HG02678 (cell line): ENCODE measurements around the gene FOXP1.
"Not testable (repeated sequence)": the region's sequence is repeated elsewhere in the genome, so short reads cannot be mapped to it uniquely, and the experiment has no call there.

Source experiments
- ATAC-seq: cut with Tn5 transposase; IDR thresholded peaks from one replicate; pipeline ENCODE4 v1.9.1; 2021; ENCODE audit warnings: mild to moderate bottlenecking, moderate library complexity; ENCODE audit not compliant: unreplicated experiment

FOXP1 gene

DNA sequence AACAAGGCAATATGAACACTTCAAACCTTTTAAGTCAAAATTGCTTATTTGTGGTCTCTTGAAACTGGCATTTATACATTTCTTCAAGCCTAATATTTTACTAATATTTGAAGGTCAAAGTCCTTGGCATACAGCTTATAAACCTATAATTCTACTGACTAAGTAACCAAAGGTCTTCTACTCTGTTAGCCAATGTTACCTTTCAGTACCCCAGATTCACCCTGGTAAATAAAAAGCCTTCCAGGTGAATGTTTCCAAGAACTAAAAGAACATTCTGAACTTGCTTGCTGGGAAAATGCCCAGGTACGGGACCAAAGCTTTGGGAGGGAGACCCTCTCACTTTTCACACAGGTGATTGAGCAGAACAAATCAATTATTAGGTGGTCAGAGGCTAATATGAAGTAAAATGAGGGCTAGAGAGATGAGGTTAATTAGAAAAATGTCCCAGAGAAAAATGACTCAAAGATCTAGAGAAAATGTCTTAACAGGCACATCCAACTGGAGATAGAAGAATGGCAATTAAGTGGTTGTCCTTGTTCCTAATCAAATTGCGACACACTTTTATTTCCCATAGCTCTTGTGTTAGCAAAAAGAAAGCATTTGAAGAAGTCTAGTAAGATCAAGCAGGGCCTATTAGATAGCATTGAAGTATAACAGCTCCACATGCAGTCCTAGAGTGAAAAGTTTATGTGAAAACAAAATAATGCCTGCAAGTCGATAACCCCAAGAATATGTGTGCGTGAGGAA is 232.0 kb downstream of the FOXP1 start:
- ATAC-seq, result no peak

DNA sequence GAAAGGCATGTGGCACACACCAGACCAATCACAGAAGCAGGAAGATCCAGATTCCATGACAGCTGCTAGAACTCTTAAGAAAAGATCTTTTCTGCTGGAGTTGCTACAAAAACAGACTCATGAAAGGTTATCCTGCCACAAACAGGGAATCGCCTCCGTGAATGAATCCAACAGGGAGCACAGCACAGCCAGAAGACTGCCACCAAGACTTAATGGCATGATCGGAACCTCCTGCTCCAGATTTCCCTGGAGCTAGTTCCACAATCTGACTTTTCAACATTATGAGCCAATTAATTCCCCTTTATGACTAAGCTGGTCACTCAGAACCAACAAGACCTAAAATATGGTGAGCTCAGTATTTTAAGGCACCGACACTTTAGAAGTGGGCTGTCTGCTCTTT is 232.5 kb downstream of the FOXP1 start:
- ATAC-seq, result no peak

DNA sequence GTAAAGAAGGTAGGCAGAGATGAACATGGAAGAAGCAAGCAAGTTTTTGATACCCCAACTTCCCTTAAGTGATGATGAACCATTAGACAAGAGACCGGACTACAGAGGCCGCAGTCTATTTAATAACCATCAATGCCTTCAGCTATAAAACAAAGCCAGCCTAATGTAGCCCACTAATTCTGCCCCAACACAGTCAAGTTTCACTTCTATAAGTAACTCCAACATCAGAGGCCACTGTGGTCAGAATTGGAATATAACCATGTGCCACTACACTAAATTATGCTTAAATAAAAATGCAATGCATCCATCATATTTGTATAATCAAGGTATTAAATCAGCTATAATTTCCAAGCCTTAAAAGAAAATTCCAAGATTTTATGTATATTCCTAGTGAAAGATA is 234.7 kb downstream of the FOXP1 start:
- ATAC-seq, result no peak

DNA sequence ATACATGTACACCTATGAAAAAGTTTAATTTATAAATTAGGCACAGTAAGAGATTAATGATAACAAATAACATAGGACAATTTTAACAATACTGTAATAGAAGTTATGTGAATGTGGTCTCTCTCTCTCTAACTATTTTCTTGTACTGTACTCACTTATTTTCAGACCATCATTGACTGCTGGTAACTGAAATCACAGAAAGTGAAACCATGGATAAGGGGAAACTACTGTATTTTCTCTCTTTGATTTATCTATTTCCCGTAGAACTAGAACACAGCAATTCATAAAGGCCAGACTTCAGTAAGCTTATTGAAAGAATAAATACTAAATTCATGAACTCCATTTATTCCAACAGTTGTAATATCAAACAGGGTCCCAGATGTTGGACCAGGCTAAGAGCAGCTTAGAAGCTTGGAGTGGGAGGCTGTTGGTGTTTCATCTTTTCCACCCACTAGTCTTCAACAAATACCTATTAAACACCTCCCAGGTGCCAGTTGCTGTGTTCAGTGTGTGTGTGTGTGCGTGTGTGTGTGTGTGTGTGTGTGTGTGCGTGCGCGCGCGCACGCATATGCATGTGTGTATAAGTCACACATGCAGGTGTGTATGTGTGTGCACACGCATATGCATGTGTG is 235.4 kb downstream of the FOXP1 start:
- no peak for ATAC-seq

DNA sequence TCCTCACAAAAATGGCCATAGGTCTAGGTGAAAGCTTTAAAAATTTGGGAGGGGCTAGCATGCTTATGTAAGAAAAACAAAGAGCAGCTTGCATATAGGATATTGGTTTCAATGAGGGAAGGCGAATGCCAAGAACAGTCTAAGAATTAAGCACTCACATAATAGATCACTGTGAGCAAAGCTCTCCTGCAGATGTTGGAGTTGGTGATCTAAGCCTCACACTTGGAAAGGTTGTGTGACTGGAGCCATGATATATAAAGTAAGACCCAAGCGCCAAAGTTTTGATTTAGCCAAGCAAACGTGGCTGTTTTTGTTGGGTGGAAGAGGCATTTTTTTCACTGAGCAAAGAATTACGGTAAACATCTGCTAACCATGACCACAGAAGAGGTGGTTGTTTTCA is 237.5 kb downstream of the FOXP1 start:
- ATAC-seq, result no peak

DNA sequence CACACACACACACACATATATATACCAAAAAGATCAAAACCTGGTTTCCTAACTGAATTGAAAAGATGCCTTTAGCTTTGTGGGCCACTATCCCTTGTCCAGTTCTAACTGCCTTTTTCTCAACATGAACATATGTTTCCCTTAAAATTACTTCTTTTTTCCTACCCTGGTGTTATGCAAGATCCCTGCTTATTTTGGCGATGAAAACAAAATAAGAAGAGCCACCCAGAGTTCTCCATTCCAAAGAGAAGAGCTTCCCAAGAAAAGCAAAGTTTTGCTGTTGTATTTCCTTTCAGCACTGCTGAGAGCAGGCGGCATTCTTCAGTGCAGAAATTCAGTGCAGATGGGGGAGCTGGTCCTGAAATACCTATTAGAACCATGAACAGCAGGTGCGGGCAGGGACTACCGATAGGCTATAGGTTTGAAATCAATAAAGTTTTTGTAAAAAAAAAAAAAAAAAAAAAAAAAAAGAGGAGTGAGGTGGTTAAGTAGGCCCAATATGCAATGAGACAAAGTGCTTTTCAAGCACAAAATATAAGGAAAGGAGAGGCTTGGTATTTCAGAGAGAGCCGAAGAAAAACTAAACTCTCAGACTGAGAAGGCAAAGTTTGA is 238.0 kb downstream of the FOXP1 start:
- no peak for ATAC-seq

DNA sequence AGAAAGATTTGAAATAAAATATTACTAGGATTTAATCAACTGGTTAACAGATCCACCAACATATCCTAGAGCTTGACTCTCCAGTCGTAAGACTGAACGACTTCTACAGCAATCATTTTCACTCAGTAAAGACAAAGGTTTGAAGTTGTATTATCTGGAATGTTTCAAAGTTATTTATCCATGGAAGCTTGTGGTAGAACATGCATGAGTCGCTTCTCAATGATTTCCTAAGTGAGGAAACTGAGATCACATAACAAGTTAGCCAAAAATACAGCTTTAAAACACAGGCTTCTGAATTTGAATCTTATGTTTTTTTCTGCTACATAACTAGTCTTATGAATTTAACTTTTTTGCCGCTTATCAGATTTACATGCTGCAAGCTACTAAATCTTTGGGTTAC is 241.8 kb downstream of the FOXP1 start:
- ATAC-seq, result no peak

DNA sequence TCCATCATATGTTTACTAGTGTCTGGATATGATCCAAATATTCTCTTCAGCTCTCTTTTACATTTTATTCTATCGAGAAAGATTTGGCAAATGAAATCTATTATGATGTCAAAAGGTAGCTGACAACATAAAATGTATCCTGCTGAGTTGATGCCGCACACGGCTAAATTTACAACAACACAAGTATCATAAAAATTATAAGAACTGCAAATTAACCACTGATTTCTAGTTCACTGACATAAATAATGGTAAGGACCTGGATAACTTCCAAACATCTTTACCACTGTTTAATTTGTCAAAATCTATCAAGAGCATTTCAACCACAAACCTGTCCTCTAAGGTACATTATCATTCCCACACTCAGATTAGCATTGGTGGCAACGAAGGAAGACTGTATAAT is 244.5 kb downstream of the FOXP1 start:
- no peak for ATAC-seq

DNA sequence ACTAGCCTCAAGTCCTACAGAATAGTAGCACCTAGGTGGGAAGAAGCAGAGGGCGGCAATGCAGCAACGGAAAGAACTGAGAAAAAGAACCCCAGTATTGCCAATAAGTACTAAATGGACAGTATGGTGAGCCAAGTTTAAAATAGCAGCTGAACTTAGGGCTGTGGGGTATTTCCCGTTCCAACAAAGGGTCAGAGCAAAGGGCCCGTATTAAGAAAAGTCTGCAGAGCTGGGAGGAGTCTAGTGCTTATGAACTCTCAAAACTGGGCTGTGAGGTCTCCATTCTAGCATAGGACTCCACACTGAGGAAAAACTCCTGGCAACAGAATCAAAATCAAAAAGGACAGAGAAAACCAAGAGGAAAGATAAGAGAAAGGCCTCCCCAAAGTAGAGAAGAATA is 250.7 kb downstream of the FOXP1 start:
- ATAC-seq, result no peak

DNA sequence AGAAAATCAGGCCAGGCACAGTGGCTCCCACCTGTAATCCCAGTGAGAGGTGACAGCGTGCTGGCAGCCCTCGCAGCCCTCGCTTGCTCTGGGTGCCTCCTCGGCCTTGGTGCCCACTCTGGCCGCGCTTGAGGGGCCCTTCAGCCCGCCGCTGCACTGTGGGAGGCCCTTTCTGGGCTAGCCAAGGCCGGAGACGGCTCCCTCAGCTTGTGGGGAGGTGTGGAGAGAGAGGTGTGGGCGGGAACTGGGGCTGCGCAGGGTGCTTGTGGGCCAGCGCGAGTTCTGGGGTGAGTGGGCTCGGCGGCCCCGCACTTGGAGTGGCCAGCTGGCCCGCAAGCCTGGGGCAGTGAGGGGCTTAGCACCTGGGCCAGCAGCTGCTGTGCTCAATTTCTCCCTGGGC is 252.6 kb downstream of the FOXP1 start:
- no peak for ATAC-seq

DNA sequence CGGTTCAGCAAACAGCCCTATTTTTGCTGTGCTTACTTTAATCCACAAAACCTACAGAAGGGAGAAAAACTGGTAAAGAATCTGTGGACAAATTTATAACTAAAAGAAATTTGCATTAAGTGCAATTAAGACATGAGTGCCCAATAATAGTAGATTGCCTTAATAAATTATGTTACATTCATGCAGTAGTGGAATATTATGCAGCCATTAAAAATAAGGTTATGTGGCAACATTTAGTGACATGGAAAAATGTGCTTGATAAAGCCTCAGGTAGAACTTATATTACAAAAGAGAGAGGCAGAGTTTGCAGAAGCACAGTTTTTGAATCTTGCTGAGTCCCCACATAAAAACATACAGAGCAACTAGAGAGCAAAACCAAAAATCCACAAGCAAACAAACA is 253.0 kb downstream of the FOXP1 start:
- ATAC-seq, result no peak

DNA sequence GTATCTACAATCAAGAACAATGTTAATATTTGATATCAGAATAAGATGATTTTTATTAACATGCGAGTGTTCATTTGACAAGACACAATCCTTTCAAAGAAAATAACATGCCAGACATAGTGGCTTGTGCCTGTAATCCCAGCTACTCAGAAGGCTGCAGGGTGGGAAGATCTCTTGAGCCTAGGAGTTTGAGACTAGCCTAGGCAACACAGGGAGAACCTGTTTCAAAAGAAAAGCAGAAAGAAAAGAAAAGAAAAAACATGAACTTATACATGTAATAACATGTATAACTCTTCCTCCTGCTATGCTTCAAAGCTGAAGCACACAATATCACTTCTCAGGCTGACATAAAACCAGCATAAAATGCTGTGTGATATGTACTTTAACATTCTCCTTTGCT is 253.7 kb downstream of the FOXP1 start:
- no peak for ATAC-seq

DNA sequence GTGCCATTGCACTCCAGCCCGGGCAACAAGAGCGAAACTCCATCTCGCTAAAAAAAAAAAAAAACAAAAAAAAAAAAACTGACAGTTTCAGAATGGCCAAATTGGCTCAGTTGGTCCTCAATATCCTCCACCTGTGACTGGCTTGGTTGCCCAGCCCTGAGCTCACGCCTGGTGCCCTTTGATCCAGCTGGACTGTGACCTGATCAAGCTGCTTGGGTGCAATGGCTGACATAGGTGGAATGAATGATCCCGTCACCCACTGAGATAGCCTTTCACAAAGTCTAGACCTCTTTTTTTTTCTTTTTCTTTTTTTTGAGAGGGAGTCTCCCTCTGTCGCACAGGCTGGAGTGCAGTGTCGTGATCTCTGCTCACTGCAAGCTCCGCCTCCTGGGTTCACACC is 254.6 kb downstream of the FOXP1 start:
- ATAC-seq, result no peak

DNA sequence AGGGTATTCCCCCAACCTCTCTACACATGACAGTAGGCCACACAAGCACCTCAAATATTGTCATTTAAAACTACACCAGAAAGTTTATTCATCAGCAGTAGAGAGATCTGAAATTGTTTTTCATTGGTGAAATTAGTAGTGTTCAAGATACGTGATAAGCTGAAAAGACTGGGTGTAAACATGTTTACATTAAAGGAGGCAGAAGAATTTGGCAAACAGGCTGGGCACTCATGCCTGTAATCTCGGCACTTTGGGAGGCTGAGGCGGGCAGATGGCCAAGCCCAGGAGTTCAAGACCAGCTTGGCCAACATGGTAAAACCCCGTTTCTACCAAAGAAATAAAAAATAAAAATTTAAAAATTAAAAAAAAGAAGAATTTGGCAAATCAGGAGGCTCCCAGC is 255.6 kb downstream of the FOXP1 start:
- no peak for ATAC-seq

DNA sequence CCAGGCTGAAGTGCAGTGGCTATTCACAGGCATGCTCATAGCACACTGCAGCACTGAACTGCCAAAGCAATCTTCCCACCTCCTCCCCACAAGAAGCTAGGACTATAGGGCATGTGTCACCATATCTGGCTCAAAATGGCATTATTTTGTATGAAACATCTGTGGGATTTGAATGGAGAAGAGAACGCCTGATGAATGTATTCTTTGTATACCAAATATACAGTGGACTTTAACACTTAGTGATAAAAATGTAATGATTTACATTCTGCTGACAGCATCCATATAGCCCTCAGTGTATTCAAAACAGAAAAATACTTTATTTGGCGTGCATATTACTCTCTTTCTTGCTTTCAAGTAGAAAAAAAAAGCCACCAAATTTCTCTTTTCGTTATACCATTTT is 257.8 kb downstream of the FOXP1 start:
- no peak for ATAC-seq

DNA sequence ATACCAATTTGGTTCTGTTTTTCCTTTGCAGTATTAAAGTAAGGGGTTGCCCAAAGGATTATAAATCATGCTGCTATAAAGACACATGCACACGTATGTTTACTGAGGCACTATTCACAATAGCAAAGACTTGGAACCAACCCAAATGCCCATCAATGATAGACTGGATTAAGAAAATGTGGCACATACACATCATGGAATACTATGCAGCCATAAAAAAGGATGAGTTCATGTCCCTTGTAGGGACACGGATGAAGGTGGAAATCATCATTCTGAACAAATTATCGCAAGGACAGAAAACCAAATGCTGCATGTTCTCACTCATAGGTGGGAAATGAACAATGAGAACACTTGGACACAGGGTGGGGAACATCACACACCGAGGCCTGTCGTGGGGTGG is 259.3 kb downstream of the FOXP1 start:
- ATAC-seq, result not testable (repeated sequence)

DNA sequence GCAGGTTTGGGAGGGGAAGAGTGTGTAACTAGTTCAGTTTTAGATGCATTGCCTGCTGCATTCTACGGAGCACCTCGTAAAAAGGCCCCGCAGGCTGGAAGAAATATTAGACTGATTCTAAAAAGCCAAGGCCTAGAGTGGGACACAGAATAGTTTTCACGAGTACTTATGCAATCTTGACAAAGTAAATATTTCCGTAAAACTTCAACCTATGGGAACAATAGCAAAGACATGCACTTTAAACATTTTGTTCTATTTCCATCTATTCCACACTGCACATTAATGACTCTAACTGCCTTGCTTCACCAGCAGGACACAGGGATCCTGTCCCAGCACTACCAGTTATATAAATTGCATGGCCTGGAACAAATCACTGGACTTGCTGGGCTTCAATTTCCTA is 260.0 kb downstream of the FOXP1 start:
- ATAC-seq, result no peak

DNA sequence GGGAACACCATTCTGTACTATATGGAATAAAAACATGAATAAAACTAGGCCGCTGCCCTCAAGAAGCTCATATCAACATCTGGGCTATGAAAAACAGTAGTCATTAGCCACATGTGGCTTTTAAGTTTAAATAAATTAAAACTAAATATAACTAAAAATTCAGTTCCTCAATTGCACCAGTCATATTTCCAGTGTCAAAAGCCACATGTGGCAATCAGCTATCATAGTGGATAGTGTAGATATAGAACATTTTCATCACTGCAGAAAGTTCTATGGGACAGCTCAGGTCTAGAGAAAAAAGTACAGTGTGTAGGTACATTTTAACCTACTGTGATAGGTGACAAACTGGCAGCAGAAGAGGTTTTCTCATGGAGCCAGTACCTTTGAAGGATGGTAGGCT is 261.4 kb downstream of the FOXP1 start:
- no peak for ATAC-seq

DNA sequence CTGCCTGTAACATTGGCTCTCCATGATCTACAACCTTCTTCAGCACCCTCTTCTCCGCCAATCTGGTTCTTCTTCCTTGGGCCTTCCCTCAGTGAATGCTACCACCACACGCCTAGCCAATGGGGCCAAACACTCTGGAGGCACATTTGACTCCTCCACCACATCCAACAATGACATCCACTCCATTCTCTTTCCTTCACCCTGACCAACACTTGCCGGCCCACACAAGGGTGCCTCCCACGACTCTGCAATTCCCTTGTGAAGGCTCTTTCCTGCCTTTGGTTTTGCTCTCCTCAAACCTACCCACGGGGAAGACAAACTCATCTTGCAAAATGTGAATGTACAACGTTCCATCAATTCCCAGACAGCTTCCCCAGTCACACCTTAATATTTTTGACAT is 263.8 kb downstream of the FOXP1 start:
- no peak for ATAC-seq

DNA sequence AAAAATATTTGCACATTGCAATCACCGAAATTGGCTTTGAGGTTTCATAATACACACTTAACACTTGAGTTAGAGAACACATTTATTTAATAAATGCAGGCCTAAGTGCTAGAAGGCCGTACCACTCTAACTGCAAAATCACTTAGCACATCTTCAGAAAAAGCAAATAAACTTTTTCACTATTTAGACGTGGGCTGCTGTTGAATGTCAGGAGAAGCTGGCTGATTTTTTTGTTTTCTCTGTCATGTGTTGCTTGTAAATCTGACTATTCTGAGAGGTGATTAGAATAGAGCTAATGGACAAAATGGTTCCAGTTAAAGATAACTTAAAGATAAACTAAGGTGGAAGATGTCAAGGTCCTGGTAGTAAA is 265.1 kb downstream of the FOXP1 start:
- no peak for ATAC-seq

DNA sequence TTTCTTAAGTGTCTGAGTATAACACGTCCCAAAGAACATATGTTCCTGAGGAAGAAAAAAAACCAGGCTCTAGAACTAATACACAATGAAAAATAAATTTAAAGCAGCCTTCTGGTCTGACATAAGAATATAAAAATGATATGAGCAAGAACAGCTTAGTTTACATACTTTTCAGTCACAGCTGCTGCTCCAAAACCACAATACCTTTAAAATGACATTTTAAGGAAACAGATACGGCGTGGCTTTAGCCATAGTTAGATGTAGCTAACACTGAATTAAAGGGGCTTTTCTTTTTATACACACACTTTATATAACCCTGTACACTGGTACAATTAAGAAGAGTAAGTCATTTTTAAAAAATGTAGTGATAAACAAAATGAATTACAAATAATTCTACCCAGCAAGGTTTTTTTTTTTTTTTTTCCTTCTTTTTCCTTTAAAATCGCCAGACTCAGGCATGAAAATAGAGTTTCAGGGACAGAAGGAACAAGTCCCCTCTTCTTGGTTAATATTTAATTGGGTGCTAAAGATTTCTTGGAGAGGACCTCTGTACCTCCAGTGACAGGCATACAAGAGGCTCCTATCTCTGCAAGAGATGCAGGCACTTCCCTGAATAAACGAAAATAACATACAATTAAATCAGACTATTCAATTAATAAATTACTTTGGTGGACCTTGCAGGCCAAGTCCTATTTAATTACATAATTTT is 265.6 kb downstream of the FOXP1 start:
- no peak for ATAC-seq

DNA sequence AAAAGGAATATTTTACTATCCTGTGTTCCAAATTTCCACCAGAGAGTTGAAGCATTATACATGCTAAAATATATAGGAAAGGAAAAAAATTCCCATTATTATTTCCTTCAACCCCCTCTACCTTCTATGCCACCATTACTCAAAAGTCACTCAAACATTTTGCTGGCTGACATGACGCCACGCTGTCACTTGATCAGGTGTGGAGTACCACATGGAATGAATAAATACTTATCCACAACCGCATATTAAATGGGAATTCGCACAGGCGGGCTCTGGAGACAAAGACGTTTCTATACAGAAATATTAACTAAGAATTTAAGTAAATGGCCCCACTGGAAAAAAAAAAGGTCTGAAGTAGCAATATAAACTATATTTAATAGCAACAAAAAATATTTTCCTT is 266.4 kb downstream of the FOXP1 start:
- ATAC-seq, result no peak
